ENCODE results near the gene UBE2Q2.

UBE2Q2 gene

DNA sequence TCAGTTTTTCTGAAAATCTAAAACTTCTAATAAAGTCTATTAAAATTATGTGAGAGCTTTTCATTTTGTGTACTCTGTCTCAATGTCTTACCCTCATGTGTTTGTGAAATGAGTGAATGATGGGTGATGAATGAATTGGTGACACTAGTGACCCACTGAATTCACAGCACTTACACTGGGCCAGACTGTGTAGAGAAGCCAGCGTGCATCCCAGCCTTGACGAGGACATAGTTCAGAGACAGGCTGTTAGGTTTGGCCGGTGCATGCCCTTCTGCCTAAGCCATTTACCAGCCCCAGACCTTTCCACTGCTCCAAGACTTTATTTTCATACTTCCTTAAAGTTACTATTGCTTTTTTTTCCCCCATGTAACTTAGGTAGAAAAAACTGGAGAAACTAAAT lies 99.2 kb downstream of the UBE2Q2 start:
- peaks cover 5% of the 10 kb centered on the region; the same call in 1 of the 2 replicates for H3K36me3 ChIP-seq (ENCODE audit: insufficient read depth, low read length)
- no peak overlapping the region for H3K9ac ChIP-seq (ENCODE audit: low read depth, low read length)
- H3K4me1 ChIP-seq (ENCODE audit: insufficient read depth, low read length) = no peaks in the 10 kb centered on the region; the same call in 1 of the 2 replicates
- peaks cover 11% of the 10 kb centered on the region for H3K9me3 ChIP-seq (ENCODE audit: control insufficient read depth, insufficient read depth, low read length)

DNA sequence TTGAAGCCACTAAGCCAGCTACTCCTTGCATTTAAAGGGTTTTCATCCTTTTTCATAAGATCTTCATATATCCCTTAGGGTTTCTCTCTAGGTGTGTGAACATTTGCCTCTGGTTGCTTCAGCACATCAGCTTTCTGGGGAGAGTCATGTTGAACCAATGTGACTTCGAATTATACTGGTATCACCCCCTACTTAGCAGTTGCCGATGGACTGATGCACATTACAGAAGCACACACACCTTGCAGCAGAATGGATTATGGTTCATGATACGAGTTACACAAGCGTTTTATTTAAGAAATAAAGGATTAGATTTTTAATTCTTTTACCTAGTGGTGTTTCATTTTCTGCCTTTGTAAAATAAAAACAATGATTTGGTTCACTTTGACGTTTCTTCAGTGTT lies 100.0 kb downstream of the UBE2Q2 start:
- peaks cover 11% of the 10 kb centered on the region for H3K9me3 ChIP-seq (ENCODE audit: control insufficient read depth, insufficient read depth, low read length)
- H3K36me3 ChIP-seq (ENCODE audit: insufficient read depth, low read length) = no peaks in the 10 kb centered on the region
- no peaks in the 10 kb centered on the region; the same call in 1 of the 2 replicates for H3K4me1 ChIP-seq (ENCODE audit: insufficient read depth, low read length)
- no peak overlapping the region for H3K9ac ChIP-seq (ENCODE audit: low read depth, low read length)

DNA sequence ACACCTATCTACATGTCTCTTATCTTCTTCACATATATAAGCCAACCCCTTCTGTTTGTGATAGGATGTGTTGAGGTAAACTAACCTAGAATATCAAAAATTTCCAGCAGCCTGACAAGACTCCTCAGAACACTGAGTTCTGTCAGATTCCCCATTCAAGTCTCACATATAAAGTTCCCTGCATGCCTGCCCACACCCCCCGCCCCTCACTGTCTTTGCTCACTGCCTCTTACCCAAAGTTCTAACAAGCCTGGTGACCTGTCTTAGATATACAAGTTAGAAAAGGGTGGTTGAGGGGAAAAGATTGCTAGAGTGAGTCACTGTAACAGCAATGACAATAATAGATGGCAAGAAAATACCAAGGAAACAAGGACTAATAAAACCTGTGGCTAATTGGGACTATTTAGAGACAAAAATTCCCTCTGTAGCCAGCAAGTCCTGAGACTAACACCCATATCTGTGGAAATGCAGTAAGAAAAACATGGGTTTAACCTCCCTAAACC lies 100.5 kb downstream of the UBE2Q2 start:
- Histone ChIP-seq H3K9me3 (ENCODE audit: control insufficient read depth, insufficient read depth, low read length) (peaks cover 11% of the 10 kb centered on the region), H3K4me1 (ENCODE audit: insufficient read depth, low read length) (no peaks in the 10 kb centered on the region; the same call in 1 of the 2 replicates), H3K36me3 (ENCODE audit: insufficient read depth, low read length) (no peaks in the 10 kb centered on the region), H3K9ac (ENCODE audit: low read depth, low read length) (no peak overlapping the region)

- H3K36me3 ChIP-seq (ENCODE audit: insufficient read depth, low read length) = no peaks in the 10 kb centered on the region
- no peaks in the 10 kb centered on the region; the same call in 1 of the 2 replicates for H3K4me1 ChIP-seq (ENCODE audit: insufficient read depth, low read length)
- H3K9me3 ChIP-seq (ENCODE audit: control insufficient read depth, insufficient read depth, low read length) = peaks cover 2% of the 10 kb centered on the region; the same call in 1 of the 2 replicates
- no peak overlapping the region for H3K9ac ChIP-seq (ENCODE audit: low read depth, low read length)
Observed at GRCh38 chr15:75945953-75946352, 102.7 kb downstream of the UBE2Q2 start.

- no peaks in the 10 kb centered on the region for H3K36me3 ChIP-seq (ENCODE audit: insufficient read depth, low read length)
- H3K9me3 ChIP-seq (ENCODE audit: control insufficient read depth, insufficient read depth, low read length) = no peaks in the 10 kb centered on the region
- H3K9ac ChIP-seq (ENCODE audit: low read depth, low read length) = no peak overlapping the region
- no peaks in the 10 kb centered on the region; the same call in 1 of the 2 replicates for H3K4me1 ChIP-seq (ENCODE audit: insufficient read depth, low read length)
Observed at GRCh38 chr15:75947092-75947491, 103.8 kb downstream of the UBE2Q2 start.

GRCh38 chr15:75948761-75949296 lies 105.6 kb downstream of the UBE2Q2 start:
- Histone ChIP-seq H3K9me3 (ENCODE audit: control insufficient read depth, insufficient read depth, low read length) (no peaks in the 10 kb centered on the region), H3K9ac (ENCODE audit: low read depth, low read length) (no peak overlapping the region), H3K36me3 (ENCODE audit: insufficient read depth, low read length) (no peaks in the 10 kb centered on the region), H3K4me1 (ENCODE audit: insufficient read depth, low read length) (no peaks in the 10 kb centered on the region; the same call in 1 of the 2 replicates)

Data from ES-I3 (cell line).